Fibroblast of the aortic adventitia (primary cell): Measurements from ENCODE around the gene ZMYM4. TPM values are rescaled to one million over a fixed set of nuclear protein-coding genes. Genes with fewer than 3 reads are reported as not detected.

ENCODE experiments used
- DNase-seq: peaks from one replicate; pipeline ENCODE4 v3.0.0-alpha.2; 2010; ENCODE audit warnings: low read depth
- H3K4me3 ChIP-seq: 2 replicates; pipeline ENCODE4 v1.5.1; 2011; ENCODE audit warnings: low read depth, mild to moderate bottlenecking, control low read depth, low read length, moderate library complexity
- total RNA-seq: library from RNA; depleted of rRNA; stranded (reverse); fragments of >200 nt; gene quantifications from 2 replicates; pipeline ENCODE4 v1.2.3, GENCODE V29; 2012; ENCODE audit warnings: low replicate concordance
- TF ChIP-seq, protein P1 (sequence below): IDR thresholded peaks from 2 replicates; pipeline ENCODE4 v1.5.1; 2011; ENCODE audit warnings: mild to moderate bottlenecking, low read length, control low read depth, inconsistent platforms; ENCODE audit not compliant: insufficient read depth

The ZMYM4 gene
- total RNA-seq, 1 donor, result 52.2 TPM

DNA sequence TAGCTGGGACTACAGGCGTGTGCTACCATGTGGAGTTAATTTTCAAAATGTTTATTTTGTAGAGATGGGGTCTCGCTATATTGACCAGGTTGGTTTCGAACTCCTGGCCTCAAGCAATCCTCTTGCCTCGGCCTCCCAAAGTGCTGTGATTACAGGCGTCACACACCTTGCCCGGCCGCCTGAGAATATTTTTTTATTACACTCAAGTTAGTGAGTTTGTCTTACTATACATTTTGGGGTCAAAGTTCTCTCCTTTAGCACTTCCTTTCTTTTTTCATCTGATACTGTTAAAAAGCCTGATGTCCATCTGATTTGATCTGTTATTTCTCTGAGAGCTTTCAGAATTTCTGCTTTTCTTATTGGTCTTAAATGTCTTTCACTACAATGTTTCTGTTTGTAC, 159.9 kb downstream of the ZMYM4 start:
- DNase-seq, result no peak
- TF ChIP-seq, protein P1, sequence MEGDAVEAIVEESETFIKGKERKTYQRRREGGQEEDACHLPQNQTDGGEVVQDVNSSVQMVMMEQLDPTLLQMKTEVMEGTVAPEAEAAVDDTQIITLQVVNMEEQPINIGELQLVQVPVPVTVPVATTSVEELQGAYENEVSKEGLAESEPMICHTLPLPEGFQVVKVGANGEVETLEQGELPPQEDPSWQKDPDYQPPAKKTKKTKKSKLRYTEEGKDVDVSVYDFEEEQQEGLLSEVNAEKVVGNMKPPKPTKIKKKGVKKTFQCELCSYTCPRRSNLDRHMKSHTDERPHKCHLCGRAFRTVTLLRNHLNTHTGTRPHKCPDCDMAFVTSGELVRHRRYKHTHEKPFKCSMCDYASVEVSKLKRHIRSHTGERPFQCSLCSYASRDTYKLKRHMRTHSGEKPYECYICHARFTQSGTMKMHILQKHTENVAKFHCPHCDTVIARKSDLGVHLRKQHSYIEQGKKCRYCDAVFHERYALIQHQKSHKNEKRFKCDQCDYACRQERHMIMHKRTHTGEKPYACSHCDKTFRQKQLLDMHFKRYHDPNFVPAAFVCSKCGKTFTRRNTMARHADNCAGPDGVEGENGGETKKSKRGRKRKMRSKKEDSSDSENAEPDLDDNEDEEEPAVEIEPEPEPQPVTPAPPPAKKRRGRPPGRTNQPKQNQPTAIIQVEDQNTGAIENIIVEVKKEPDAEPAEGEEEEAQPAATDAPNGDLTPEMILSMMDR, result no peak
- H3K4me3 ChIP-seq, result no peak overlapping the region

- no peak for DNase-seq
- TF ChIP-seq, protein P1, result no peak
- H3K4me3 ChIP-seq, result no peak overlapping the region
Observed at GRCh38 chr1:35430762-35431161, 162.3 kb downstream of the ZMYM4 start.

DNA sequence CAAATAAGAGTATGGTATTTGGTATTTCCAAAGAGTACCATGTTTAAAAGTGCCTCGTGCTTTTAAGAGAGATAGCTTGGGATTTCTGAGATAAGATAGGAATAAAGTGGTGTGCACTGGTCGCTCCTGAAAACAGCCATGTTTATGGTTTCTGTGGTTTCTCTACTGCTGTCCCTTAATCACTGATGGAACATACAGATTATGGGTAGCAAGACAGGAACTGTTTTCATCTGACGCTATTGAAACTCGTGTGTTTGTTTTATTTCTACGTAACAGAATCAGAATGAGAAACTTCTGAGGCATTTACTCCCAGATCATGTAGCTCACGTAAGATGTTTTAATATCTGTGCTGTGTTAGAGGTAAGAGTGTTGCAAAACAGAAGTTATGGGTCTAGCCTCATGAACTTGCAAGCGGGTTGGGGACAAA, 162.7 kb downstream of the ZMYM4 start:
- TF ChIP-seq, protein P1, result no peak
- no peak for DNase-seq
- no peak overlapping the region for H3K4me3 ChIP-seq

DNA sequence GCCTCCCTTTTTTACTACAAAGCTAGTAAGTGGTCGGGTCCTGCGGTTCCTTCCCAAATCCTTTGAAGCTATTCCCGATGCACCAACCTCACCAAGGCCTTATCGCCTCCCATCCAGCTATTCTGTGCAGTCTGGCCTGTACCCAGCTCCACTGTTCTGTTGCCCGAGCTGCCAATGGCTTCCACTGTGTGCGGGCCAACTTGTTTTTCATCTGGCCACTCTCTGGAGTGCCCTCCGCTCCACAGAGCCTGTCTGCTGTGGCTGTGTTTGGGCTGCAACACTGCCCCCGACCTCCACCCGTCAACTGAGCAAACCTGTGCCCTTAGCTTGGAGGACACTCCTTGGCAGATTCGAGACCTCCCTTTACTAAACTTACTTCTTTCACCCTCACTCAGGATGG, 163.7 kb downstream of the ZMYM4 start:
- TF ChIP-seq, protein P1, result no peak
- no peak overlapping the region for H3K4me3 ChIP-seq
- DNase-seq, result no peak

GRCh38 chr1:35433714-35434113, 165.2 kb downstream of the ZMYM4 start:
- TF ChIP-seq, protein P1, result no peak

DNA sequence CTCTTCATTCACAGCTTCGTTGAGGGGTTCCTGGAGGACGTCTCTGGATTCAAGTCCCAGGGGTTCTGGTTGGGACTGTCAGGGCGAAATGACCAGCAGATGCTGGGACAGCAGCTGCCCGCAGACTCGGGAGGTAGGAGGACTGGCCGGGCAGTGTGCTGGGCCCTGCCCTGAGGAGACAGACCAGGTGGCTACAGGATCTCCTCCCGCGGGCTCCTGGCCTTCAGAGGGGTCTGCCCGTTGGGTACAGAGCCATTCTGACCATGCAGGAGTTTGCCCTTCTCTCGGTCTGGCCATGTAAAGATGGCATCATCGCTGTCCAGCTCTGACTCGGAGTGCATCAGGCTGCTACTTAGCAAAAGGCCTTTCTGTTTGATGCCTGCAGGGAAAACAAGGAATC, 166.2 kb downstream of the ZMYM4 start:
- no peak for DNase-seq
- TF ChIP-seq, protein P1, result no peak
- no peak overlapping the region for H3K4me3 ChIP-seq

More at GRCh38 chr1:35433714-35434113, 165.2 kb downstream of the ZMYM4 start:
- no peak for DNase-seq
- H3K4me3 ChIP-seq, result no peak overlapping the region

GRCh38 chr1:35436078-35436477, 167.6 kb downstream of the ZMYM4 start:
- H3K4me3 ChIP-seq, result no peak overlapping the region
- no peak for DNase-seq
- TF ChIP-seq, protein P1, result no peak
